SW480 (cell line): Measurements from ENCODE around the gene HOXD12.

Experiments
- DNase-seq: peaks from one replicate; pipeline ENCODE4 v3.0.0-alpha.2; 2016; ENCODE audit warnings: low spot score

HOXD12 gene, protein sequence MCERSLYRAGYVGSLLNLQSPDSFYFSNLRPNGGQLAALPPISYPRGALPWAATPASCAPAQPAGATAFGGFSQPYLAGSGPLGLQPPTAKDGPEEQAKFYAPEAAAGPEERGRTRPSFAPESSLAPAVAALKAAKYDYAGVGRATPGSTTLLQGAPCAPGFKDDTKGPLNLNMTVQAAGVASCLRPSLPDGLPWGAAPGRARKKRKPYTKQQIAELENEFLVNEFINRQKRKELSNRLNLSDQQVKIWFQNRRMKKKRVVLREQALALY

GRCh38 chr2:176099728-176100546, at the start of gene HOXD12:
TSS of gene HOXD12 (plus strand) at chr2:176099795. CDS start at chr2:176099802, 7 bp downstream.
- DNase-seq, result no peak

- no peak for DNase-seq
Observed at GRCh38 chr2:176056406-176056805, 43.2 kb upstream of the HOXD12 start.

- no peak for DNase-seq
Observed at GRCh38 chr2:176063958-176064357, 35.6 kb upstream of the HOXD12 start.

DNA sequence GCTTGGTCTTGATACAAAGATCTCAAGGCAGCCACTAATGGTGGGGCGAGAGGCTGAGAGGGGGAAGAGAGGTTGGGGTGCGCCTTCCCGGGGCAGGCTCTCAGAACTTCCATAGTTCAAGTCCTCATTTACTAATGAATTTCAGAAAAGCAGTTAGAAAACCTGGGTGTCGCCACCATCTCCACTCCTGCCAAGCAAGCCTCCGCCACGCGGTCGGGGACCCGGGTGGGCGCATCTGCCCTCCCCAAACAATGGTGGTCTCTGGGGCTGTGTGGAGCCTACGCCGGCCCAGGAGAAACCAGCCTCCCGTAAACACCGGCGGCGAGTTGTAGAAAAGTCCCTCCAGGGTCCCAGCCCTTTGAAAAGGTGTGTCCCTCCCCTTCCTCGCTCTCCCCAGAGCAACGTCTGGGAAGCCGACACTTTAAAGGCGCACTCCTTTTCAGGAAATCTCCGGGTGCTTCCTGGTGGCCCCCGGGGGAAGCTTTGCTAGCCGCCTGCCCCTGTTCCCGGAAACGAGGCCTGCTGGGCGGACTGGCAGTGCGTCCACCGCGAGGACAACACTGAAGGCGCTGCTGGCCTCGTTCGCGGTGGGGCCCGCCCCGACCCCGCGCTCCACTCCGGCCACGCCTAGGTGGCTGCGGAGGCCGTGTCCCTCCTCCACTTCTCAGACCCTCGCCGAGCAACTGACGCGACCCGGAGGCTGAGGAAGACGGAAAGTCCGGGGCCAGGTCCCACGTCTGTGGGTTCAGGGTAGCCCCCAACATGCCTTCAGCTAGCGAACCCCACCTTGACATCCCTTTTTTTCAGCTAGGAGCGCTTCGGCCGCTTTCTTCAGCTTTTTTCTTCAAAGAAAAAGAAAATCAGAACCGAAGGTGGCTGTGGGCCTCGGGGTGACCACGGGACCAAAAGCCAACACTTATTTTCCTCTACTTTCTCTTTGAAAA, 32.7 kb upstream of the HOXD12 start:
- no peak for DNase-seq

- no peak for DNase-seq
Observed at GRCh38 chr2:176067589-176068418, 31.8 kb upstream of the HOXD12 start.

- DNase-seq, result no peak
Observed at GRCh38 chr2:176068419-176068832, 31.2 kb upstream of the HOXD12 start.

DNA sequence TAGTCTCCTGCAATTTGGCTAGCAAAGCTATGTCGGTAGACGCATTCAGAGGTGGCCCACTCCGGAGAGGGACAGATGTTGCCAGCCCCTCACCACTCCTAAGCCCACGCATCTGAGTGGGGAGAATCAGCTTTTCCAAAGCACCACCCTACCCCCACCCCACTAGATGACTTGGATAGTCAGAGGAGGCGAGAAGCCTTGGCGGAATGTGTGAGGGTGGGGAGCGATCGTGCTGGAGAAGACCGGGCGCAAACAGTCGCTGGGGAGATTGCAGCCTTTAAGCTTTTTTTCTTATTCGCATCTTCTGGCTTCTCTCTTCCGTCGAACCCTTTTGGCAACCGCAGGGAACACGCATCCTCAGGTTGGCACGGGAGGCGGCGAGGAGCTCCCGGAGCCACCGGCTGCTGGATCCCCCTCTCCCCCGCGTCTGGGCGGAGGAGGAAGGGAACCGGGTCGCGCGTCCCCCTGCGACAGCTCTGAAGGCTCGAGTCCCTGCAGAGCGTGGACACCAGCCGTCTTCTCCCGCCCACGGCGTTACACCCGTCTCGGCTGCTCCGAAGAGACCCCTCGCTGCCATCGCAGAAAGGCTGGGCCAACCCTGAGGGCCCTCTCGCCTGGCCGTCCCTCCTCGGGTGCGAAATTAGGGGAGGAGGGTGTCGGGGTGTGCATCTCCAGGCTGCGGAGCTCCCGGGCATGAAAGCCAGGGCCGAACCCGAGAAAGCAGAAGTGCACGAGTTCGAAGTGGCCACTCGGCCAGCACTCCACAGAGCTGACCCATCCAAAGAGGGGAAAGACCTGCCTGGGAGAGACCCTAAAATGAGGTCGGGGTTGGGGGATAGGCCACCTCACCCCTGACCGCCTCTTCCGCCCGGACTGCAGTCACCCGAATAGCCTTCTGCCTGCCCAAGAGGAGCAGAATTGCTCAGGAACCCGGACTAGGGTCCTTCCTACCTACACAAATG, 28.0 kb upstream of the HOXD12 start:
- no peak for DNase-seq

DNA sequence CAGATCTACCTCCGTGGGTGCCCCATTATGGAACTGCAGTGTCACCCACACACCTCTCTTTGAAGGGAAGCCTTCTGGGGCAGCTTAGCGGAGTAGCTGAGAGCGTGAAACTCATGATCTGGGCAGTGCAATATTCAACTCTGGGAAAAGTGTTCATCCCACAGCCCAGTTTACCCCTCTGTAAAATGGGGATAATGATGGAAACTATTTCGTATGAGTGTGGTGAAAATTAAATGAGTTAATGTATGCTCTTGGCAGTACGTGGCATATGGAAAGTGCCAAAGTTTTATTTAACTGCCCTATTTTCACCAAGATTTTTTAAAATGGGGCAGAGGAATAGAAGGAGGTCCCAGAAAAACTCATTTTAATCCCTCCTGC, 27.3 kb upstream of the HOXD12 start:
- DNase-seq, result no peak

GRCh38 chr2:176072951-176073904, 26.4 kb upstream of the HOXD12 start:
- DNase-seq, result no peak

DNA sequence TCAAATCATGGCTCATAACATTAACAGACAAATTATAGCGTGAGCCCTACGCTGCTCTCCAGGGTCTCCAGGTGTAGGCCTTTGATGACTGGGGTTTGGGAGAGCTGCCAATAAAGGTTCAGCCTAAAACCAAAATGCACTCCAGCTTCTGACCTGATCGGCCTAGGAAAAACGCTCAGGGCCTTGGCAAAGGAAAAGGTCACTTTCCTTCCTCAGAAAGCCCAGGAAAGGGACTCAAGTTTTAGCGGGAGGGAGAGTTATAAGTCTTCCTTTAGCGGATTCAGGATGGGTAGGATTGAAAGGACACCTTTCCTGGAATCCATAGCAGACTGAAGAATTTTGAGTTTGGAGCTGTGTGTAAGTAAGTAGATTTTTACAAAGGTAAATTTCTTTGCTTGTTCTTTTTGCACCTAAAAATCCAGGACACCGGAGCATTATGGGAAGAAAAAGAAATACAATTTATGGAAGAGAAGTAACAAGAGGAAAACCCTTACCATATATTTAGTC, 24.6 kb upstream of the HOXD12 start:
- DNase-seq, result no peak

GRCh38 chr2:176075481-176075880, 24.1 kb upstream of the HOXD12 start:
- DNase-seq, result no peak

- DNase-seq, result no peak
Observed at GRCh38 chr2:176076063-176076462, 23.5 kb upstream of the HOXD12 start.

DNA sequence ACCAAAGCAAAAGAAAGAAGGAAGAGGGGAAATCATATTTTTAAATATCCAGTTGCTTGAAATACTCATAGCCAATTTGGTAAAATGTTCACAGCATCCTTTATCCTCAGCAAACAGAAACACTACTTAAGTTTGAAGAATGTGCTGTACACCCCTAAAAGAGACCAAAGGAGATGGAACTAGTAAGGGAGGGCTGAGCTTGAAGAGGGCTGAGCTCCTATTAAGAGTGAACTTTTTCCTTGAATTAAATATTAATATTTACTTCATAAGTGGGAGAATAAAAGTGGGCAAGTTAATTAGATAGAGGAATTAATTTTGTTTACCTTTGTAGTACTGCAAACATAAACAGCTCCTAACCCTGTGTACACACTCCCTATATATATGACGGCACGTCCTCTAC, 22.8 kb upstream of the HOXD12 start:
- DNase-seq, result no peak

DNA sequence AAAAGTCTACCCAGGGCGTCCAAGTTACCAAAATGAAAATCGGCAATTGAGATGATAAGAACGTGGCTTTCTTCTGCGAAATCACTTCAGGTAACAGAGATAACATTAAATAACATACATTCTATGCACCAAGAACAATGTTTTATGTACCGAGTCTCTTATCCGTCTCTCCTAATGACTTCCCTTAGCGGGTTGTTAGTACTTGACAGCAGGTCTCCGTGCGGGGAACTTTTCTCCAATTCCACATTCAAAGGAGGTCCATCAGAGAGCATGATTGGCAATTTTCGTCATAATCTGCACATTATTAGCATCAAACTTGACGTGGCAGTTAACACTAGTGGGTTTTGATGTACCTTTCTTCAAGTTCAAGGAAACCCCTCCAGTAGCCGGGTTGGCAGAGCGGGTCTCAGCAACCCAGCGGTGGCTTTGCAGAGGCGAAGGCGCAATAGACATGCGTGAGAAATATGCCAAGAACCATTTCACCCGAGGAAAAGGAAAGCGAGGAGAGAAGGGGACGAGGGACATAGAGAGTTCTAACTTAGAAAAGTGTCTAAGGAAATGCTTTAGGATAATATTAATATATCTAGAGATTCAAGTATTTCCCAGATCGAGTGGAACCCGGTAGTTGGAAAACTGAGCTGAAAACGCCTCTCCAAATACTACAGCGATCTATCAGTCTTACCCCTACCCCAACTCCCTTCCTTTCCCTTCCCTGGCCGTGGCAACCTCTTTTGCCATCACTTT, 20.9 kb upstream of the HOXD12 start:
- no peak for DNase-seq

GRCh38 chr2:176079285-176079830, 20.2 kb upstream of the HOXD12 start:
- DNase-seq, result peak; percentile 41

- DNase-seq, result peak; percentile 81
Observed at GRCh38 chr2:176079831-176080539, 19.6 kb upstream of the HOXD12 start.
